Activated T-helper 1 cell treated with Interleukin-2 at 50 U/mL for 16 hours (primary cell): ENCODE data around the gene CX3CL1.
"Not testable (repeated sequence)": the region's sequence is repeated elsewhere in the genome, so short reads cannot be mapped to it uniquely, and the experiment has no call there.

Experiments used
- DNase-seq: peaks from one replicate; pipeline ENCODE4 v3.0.0-alpha.2; 2020; ENCODE audit warnings: low read depth

CX3CL1 gene

GRCh38 chr16:57382535-57383275 lies 10.4 kb downstream of the CX3CL1 start:
- DNase-seq = no peak

DNA sequence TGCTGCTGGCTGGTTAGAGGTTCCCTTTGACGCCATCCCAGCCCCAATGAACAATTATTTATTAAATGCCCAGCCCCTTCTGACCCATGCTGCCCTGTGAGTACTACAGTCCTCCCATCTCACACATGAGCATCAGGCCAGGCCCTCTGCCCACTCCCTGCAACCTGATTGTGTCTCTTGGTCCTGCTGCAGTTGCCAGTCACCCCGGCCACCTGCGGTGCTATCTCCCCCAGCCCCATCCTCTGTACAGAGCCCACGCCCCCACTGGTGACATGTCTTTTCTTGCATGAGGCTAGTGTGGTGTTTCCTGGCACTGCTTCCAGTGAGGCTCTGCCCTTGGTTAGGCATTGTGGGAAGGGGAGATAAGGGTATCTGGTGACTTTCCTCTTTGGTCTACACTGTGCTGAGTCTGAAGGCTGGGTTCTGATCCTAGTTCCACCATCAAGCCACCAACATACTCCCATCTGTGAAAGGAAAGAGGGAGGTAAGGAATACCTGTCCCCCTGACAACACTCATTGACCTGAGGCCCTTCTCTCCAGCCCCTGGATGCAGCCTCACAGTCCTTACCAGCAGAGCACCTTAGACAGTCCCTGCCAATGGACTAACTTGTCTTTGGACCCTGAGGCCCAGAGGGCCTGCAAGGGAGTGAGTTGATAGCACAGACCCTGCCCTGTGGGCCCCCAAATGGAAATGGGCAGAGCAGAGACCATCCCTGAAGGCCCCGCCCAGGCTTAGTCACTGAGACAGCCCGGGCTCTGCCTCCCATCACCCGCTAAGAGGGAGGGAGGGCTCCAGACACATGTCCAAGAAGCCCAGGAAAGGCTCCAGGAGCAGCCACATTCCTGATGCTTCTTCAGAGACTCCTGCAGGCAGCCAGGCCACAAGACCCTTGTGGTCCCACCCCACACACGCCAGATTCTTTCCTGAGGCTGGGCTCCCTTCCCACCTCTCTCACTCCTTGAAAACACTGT lies 11.3 kb downstream of the CX3CL1 start:
- no peak for DNase-seq

DNA sequence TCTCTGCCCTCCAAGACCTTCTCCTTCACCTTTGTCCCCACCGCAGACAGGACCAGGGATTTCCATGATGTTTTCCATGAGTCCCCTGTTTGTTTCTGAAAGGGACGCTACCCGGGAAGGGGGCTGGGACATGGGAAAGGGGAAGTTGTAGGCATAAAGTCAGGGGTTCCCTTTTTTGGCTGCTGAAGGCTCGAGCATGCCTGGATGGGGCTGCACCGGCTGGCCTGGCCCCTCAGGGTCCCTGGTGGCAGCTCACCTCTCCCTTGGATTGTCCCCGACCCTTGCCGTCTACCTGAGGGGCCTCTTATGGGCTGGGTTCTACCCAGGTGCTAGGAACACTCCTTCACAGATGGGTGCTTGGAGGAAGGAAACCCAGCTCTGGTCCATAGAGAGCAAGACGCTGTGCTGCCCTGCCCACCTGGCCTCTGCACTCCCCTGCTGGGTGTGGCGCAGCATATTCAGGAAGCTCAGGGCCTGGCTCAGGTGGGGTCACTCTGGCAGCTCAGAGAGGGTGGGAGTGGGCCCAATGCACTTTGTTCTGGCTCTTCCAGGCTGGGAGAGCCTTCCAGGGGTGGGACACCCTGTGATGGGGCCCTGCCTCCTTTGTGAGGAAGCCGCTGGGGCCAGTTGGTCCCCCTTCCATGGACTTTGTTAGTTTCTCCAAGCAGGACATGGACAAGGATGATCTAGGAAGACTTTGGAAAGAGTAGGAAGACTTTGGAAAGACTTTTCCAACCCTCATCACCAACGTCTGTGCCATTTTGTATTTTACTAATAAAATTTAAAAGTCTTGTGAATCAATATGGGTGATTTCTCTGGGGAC lies 12.2 kb downstream of the CX3CL1 start:
- no peak for DNase-seq

DNA sequence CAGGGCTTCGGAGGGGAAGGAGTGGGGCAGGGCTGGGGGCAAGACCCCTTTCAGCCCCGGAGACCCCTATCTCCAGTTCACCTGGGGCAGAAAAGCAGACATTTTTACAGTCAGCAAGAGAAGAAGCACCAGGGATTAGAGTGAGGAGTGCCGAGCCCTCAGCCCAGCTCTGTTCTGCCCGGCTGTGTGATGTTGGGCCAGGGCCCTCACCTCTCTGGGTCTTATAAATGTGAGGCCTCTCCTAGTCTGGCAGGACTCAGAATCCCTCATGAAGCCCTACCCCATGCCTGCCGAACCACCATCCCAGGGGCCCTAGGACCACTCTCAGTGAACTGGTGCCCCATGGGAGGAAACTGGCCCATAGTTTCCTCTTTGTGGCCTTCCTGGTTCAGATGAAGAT lies 12.8 kb downstream of the CX3CL1 start:
- DNase-seq = no peak

DNA sequence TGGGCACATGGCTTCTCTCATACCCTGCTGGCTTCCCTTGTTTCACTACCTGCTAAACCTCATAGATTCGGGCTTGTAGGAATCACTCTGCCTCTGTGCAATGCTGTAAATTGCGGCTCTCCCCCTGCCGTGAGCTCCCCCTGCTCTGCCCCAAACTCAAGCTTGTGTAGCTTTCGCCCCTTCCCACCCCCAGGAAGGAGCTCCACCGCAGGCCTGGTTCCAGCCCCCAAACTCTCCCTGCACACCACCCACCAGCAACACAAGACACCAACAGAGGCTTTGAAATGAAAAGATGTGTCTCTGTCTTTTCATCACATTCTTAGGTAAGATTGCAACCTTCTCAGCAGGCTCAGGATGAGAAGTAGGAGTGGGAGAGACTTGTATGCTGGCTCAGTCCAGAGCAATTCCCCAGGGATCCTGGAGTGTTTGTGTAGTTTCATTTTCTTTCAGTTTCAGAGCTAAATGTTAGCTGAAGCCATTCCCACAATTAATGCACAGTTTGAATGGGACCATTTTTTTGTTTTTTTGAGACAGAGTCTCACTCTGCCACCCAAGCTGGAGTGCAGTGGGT lies 14.2 kb downstream of the CX3CL1 start:
- no peak for DNase-seq

DNA sequence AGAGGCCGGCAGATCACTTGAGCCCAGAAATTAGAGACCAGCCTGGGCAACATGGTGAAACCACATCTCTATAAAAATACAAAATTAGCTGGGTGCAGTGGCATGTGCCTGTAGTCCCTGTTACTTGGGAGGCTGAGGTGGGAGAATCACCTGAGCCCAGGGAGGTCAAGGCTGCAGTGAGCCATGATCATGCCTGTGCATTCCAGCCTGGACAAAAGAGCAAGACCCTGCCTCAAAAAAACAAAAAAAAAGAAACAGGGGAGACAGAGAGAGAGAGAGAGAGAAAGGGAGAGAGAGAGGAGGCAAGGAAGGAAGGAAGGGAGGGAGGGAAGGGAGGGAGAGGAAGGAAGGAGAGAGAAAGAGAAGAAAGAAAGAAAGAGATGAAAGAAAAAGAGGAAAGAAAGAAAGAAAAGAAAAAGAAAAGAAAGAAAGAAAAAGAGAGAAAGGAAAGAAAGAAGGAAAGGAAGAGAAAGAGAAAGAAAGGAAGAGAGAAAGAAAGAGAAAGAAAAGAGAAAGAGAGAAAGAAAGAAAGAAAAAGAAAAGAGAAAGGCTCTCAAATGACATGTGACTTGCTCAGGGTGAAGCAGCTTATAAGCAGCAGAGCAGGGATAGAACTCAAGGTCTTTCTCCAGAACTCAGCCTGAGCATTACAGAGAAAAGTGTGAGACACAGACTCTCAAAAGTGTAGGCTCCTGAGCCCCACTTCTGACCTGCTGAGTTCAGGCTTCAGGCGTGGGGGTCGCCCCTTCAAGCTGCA lies 15.5 kb downstream of the CX3CL1 start:
- DNase-seq = no peak

- no peak for DNase-seq
Measured at GRCh38 chr16:57388359-57389086, 16.2 kb downstream of the CX3CL1 start.

GRCh38 chr16:57389087-57389468 lies 16.8 kb downstream of the CX3CL1 start:
- no peak for DNase-seq

DNA sequence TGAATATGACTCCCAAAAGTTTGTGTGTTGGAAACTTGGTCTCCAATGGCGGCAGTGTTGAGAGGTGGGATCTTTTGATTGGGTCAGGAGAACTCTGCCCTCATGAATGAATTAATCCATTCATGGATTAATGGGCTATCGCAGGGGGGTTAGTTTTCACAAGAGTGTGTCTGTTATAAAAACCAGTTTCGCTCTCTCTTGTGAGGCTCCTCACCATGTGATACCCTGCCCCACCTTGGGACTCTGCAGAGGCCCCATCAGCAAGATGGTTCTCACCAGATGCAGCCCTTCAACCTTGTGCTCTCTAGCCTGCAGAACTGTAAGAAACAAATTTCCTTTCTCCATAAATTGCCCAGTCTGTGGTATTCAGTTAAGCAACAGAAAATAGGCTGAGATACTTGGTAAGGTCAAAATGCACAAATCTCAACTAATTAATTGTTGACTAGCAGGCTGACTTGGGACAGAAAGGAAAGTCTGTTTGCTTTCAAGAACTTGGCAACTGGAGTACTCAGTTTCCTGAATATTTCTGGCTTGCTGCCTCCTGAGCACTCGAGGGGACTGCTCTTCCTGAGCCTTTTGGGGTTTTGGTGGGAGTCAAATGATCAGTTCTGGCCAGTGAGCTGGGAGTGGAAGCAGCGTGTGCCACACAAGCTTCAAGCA lies 18.5 kb downstream of the CX3CL1 start:
- no peak for DNase-seq

GRCh38 chr16:57391300-57391699 lies 19.0 kb downstream of the CX3CL1 start:
- no peak for DNase-seq

DNA sequence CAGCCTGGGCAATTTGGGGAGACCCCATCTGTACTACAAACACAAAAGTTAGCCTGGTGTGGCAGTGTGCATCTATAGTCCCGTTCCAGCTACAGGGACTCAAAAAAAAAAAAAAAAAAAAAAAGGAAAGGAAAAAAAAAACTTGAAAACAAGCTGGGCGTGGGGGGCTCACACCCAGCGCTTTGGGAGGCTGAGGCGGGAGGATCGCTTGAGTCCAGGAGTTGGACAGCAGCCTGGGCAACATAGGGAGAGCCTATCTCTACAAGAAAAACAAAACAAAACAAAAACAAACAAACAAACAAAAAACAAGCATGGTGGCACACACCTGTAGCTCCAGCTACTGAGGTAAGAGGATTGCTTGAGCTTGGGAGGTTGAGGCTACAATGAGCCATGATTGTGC lies 19.4 kb downstream of the CX3CL1 start:
- DNase-seq = no peak

DNA sequence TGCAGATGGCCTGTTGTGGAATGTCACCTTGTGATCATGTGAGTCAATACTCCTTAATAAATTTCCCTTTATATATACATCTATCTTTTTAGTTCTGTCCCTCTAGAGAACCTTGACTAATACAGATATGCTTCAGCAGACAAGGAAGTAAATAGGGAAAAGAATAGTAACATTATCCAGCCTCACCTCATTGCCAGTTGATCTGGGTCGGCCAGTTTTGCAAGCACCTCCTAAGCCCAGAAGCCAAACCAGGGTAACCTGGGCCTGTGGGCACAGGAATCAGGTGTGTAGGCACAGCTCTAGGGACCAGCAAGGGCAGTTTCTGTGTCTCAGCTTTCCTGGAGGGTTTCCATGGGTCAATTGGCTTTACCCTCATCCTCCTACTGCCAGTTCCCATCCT lies 20.4 kb downstream of the CX3CL1 start:
- DNase-seq = no peak

- DNase-seq = no peak
Measured at GRCh38 chr16:57394444-57394843, 22.2 kb downstream of the CX3CL1 start.

DNA sequence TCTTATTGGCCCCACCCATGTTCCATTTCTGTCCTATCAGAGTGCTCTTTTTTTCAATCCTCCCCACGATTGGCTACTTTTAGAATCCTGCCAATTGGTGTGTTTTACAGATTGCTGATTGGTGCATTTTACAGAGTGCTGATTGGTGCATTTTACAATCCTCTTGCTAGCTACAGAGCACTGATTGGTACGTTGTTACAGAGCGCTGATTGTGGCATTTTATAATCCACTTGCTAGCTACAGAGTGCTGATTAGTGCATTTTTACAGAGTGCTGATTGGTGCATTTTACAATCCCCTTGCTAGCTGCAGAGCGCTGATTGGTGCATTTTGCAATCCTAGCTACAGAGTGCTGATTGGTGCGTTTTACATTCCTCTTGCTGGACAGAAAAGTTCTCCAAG lies 22.7 kb downstream of the CX3CL1 start:
- no peak for DNase-seq

DNA sequence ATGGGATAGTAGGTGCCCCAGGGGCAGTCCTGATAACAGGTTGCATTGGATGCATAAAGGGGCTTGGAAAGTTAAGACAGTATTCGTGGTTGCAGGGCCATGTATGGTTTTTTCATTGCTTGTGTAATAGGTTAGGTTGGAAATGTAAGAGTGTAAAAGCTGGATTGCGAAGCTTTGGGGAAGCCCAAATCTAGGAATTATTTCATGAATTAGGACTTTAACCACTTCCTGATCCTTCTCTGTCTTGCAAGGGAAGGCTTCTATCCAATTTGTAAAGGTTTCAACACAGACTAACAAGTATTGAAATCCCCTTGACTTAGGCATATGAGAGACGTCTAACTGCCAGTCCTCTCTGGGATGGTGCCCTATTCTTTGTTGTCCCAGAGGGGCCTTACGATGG lies 24.5 kb downstream of the CX3CL1 start:
- no peak for DNase-seq

DNA sequence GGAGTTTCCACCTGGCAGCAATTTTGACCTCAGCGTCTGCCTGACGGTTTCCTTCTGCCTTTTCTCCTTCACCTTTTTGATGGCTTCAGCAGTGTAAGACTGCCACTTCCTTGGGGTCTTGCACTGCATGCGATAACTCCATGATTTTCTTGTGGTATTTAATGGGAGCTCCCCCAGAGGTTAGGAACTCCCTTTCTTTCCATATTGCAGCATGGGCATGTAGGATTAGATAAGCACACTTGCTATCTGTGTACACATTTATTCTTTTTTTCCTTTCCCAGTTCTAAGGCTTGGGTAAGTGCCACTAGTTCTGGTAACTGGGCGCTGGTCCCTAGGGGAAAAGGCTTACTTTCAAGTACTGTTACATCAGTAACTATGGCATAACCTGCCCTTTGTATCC lies 25.2 kb downstream of the CX3CL1 start:
- DNase-seq = not testable (repeated sequence)

GRCh38 chr16:57401943-57402640 lies 29.8 kb downstream of the CX3CL1 start:
- DNase-seq = no peak

- no peak for DNase-seq
Measured at GRCh38 chr16:57403965-57404817, 31.9 kb downstream of the CX3CL1 start, which contains the start of gene CCL17. Gene CCL17 (plus strand): TSS chr16:57404767. CDS start chr16:57413933, 9,166 bp downstream.
